Thoracic aorta (tissue), 2 donors: ENCODE measurements around the gene PIM2. TPM values are rescaled to one million over a fixed set of nuclear protein-coding genes. Genes with fewer than 3 reads are reported as not detected.

Experiments used
- ATAC-seq: fragments of 150-250 bp; one replicate; pipeline ENCODE4 v1.8.0; 2017; ENCODE audit warnings: low read depth; ENCODE audit not compliant: insufficient number of reproducible peaks, low FRiP score
- DNase-seq: peaks from one replicate; pipeline ENCODE4 v3.0.0-alpha.2; 2020; ENCODE audit warnings: low spot score
- H3K27ac ChIP-seq, 2 donors: fragments of 200-600 bp; sonication (generic); 1 replicate in 1 of 2; 2 replicates in 1 of 2; pipeline ENCODE4 v1.5.1; 2016; ENCODE audit warnings: mild to moderate bottlenecking in 2 of 2, moderate library complexity in 2 of 2
- H3K27me3 ChIP-seq: fragments of 200-600 bp; sonication (generic); replicated peaks from 2 replicates; pipeline ENCODE4 v1.6.0; 2016; ENCODE audit warnings: mild to moderate bottlenecking; ENCODE audit not compliant: insufficient read depth
- H3K36me3 ChIP-seq: fragments of 200-600 bp; sonication (generic); one replicate; pipeline ENCODE4 v1.5.1; 2016
- H3K4me1 ChIP-seq, 2 donors: fragments of 200-600 bp; sonication (generic); 1 replicate in 1 of 2; 2 replicates in 1 of 2; pipeline versions ENCODE4 v1.5.1 to v1.6.0; 2016; ENCODE audit warnings: low read depth in 2 of 2, mild to moderate bottlenecking in 1 of 2; ENCODE audit not compliant: control insufficient read depth in 1 of 2
- H3K4me3 ChIP-seq: fragments of 200-600 bp; sonication (generic); 2 replicates; pipeline ENCODE4 v1.5.1; 2016; ENCODE audit warnings: mild to moderate bottlenecking
- H3K9me3 ChIP-seq: fragments of 200-600 bp; sonication (generic); 2 replicates; pipeline ENCODE4 v1.5.1; 2016
- CTCF ChIP-seq: fragments of 200-600 bp; sonication (generic); IDR thresholded peaks from one replicate; pipeline ENCODE4 v1.5.1; 2019; ENCODE audit warnings: antibody characterized with exemption
- total RNA-seq, 2 donors: library from RNA; depleted of rRNA; stranded (reverse); fragments of >200 nt; gene quantifications; one replicate each; pipeline versions ENCODE4 v1.1.0 to v1.2.3, GENCODE V29; 2016

PIM2 gene
- total RNA-seq, 2 donors from 2014 or later: 14.8 to 21.9 TPM

- ATAC-seq (no peak), DNase-seq (no peak)
- no peak overlapping the region for H3K4me3 ChIP-seq
- H3K36me3 ChIP-seq: no peaks in the 10 kb centered on the region
- H3K4me1 ChIP-seq: peaks cover 0 to 5% of the 10 kb centered on the region in 2 donors
- no peak overlapping the region for H3K27ac ChIP-seq
- no peak for TF ChIP-seq CTCF
- H3K27me3 ChIP-seq: no peaks in the 10 kb centered on the region
- no peaks in the 10 kb centered on the region for H3K9me3 ChIP-seq
These were observed 20.0 kb upstream of the PIM2 start for GRCh38 chrX:48938721-48939425.

GRCh38 chrX:48937054-48937907 lies 18.5 kb upstream of the PIM2 start:
- DNase-seq (no peak), ATAC-seq (no peak)
- H3K4me3 ChIP-seq: no peak overlapping the region
- H3K36me3 ChIP-seq: no peaks in the 10 kb centered on the region
- H3K9me3 ChIP-seq: no peaks in the 10 kb centered on the region
- peaks cover 0 to 5% of the 10 kb centered on the region in 2 donors for H3K4me1 ChIP-seq
- H3K27ac ChIP-seq: peak overlapping the region in 1 of 2 donors; percentile 17
- TF ChIP-seq CTCF: no peak
- no peaks in the 10 kb centered on the region for H3K27me3 ChIP-seq

DNA sequence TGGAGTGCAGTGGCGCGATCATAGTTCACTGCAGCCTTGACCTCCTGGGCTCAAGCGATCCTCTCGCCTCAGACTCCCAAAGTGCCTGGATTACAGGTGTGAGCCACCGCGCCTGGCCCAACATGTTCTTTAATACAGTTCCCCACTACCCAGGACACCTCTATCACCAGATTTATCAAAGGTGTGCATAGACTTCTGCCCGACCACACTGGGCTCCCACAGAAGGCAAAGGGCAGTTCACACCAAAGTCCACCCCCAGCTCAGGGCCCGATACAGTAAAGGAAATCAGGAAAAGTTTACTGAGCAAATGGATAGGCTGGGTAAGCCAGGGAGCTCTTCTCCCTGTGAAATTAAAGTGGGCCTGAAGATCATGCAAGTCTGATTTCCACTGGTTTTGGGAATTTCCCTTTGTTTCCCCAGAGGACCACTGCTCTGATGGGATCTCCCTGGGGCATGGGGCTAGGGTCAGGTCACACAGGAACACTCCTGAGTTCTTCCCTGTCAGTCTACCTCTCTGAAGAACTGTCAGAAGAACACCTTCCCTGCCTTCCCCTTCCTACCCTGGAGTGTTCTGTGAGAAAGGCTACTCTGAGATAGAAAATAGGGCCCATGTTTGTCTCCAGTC lies 17.7 kb upstream of the PIM2 start:
- Histone ChIP-seq H3K9me3 (no peaks in the 10 kb centered on the region), H3K27ac (no peak overlapping the region), H3K4me1 (peaks cover 0 to 5% of the 10 kb centered on the region in 2 donors), H3K36me3 (no peaks in the 10 kb centered on the region), H3K27me3 (no peaks in the 10 kb centered on the region), H3K4me3 (no peak overlapping the region)
- no peak for ATAC-seq
- no peak for TF ChIP-seq CTCF
- DNase-seq: no peak

DNA sequence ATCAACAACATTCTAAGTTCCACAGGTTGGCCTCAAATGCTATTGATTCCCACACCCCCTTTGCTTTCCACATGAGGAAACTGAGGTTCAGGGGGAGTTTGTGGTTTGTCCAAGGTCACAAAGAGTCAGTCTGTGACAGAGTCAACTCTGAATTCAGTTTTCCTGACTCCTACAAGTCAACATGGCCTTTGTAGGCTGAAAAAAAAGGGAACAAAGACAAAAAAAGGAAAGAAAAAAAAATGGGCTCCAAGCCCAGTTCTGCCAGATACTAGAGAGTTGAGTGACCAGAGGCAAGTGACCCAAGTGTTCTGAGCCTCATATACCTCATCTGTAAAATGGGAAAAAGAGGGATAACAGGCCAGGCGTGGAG lies 16.5 kb upstream of the PIM2 start:
- ATAC-seq: no peak
- no peaks in the 10 kb centered on the region for H3K9me3 ChIP-seq
- peaks cover 0 to 5% of the 10 kb centered on the region in 2 donors for H3K4me1 ChIP-seq
- DNase-seq: no peak
- no peak overlapping the region for H3K4me3 ChIP-seq
- H3K27ac ChIP-seq: no peak overlapping the region
- H3K36me3 ChIP-seq: no peaks in the 10 kb centered on the region
- no peak for TF ChIP-seq CTCF
- H3K27me3 ChIP-seq: no peaks in the 10 kb centered on the region
